ENCODE measurements around the gene THAP12. TPM values are rescaled to one million over a fixed set of nuclear protein-coding genes. Genes with fewer than 3 reads are reported as not detected.
"Not testable (repeated sequence)": the region's sequence is repeated elsewhere in the genome, so short reads cannot be mapped to it uniquely, and the experiment has no call there.

The THAP12 gene
- total and polyA plus RNA-seq, 2 donors (not counting 3 experiments of a cell fraction or from before 2014, with no cell fraction given), result 12.2 to 36.7 TPM

DNA sequence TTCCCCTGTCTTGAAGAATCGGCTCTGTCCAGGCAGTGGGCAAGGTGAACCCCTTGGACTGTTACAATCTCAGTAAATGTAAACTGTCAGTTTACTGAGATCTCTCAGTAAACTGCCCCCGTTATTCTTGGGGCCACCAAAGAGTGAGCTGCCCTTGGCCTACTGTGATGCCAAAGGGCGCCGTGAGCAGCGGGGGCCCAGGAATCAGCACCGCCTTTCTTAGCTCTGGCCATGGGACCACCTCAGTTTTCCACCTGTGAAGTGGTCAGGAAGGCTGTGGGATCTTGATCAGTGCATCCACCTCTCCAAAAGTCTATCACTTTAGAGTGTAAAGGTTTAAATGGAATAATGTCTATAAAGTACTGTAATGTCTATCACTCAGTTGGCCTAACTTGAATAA is 57.1 kb downstream of the THAP12 start:
- intact Hi-C loops (cut with micrococcal nuclease), result no loop called here
- ChIA-PET CTCF (interaction anchor here (0.7 to 19.5 kb wide), 6 partner anchors 10 to 357 kb away, joined by 3 to 321 read pairs (median 6); partner anchors contain the start of gene WNT11), POLR2A (no interaction called here)
- Histone ChIP-seq H3K4me1 (ENCODE audit: control insufficient read depth, extremely low read depth, insufficient read depth, low read length) (no peaks in the 10 kb centered on the region), H4K20me1 (replicated peaks; ENCODE audit: control insufficient read depth, extremely low read depth, insufficient read depth, low read length) (no peaks in the 10 kb centered on the region), H3K27me3 (ENCODE audit: control insufficient read depth in 2 of 2, insufficient read depth in 2 of 2, low read length in 2 of 2) (peaks cover 20 to 29% of the 10 kb centered on the region in 2 experiments), H3K9me3 (replicated peaks; ENCODE audit: control insufficient read depth, insufficient read depth, low read length) (no peaks in the 10 kb centered on the region), H3K4me2 (ENCODE audit: insufficient read depth, low read length) (no peak overlapping the region), H2AFZ (ENCODE audit: low read depth, low read length) (no peak overlapping the region), H3K36me3 (ENCODE audit: control insufficient read depth in 2 of 2, extremely low read depth in 1 of 2, insufficient read depth in 2 of 2, low read length in 2 of 2) (no peaks in the 10 kb centered on the region), H3K79me2 (ENCODE audit: control insufficient read depth, insufficient read depth, low read length) (no peaks in the 10 kb centered on the region), H3K9me1 (replicated peaks; ENCODE audit: control insufficient read depth, extremely low read depth, insufficient read depth, low read length) (no peaks in the 10 kb centered on the region), H3K9ac (replicated peaks; ENCODE audit: extremely low read depth, insufficient read depth, low read length) (no peak overlapping the region), H3K27ac (ENCODE audit: insufficient read depth, low read depth, low read length) (no peak overlapping the region), H3K4me3 (replicated peaks in 1 of 3; ENCODE audit: insufficient read depth in 1 of 3, low read depth in 1 of 3, low read length in 3 of 3) (no peak overlapping the region)
- dilution Hi-C loops (cut with MboI; ENCODE audit: extremely low pct_ligation_motif_present, low sequenced_read_pairs), result no loop called here
- no peak for FAIRE-seq
- no peak for DNase-seq (ENCODE audit: low read depth, low spot score)
- no peak for TF ChIP-seq POLR2A (IDR thresholded peaks at IDR 0.05; ENCODE audit: low read depth, low read length)
- BruUV-seq (replicated peaks), result no TSS peak

DNA sequence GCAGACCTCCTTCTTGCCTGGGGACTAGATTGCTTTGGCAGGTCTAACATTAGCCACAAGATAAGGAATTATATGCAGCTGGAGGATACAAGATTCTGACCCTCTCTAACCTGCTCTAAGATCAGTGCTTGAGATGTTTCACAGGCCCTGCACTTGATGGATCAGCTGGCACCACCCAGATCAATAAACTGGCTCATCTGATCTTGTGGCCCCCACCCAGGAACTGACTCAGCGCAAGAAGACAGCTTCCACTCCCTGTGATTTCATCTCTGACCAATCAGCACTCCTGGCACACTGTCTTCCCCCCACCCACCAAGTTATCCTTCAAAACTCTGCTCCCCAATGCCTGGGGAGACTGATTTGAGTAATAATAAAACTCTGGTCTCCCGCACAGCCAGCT is 57.6 kb downstream of the THAP12 start:
- H3K79me2 ChIP-seq (ENCODE audit: control insufficient read depth, insufficient read depth, low read length); dilution Hi-C loops (cut with MboI; ENCODE audit: extremely low pct_ligation_motif_present, low sequenced_read_pairs); intact Hi-C loops (cut with micrococcal nuclease); H3K27ac ChIP-seq (ENCODE audit: insufficient read depth, low read depth, low read length); POLR2A ChIA-PET; H3K9ac ChIP-seq (replicated peaks; ENCODE audit: extremely low read depth, insufficient read depth, low read length); H3K4me2 ChIP-seq (ENCODE audit: insufficient read depth, low read length); H3K9me1 ChIP-seq (replicated peaks; ENCODE audit: control insufficient read depth, extremely low read depth, insufficient read depth, low read length); BruUV-seq (replicated peaks); H2AFZ ChIP-seq (ENCODE audit: low read depth, low read length); H3K4me1 ChIP-seq (ENCODE audit: control insufficient read depth, extremely low read depth, insufficient read depth, low read length); H3K4me3 ChIP-seq (replicated peaks in 1 of 3; ENCODE audit: insufficient read depth in 1 of 3, low read depth in 1 of 3, low read length in 3 of 3); H3K9me3 ChIP-seq (replicated peaks; ENCODE audit: control insufficient read depth, insufficient read depth, low read length); H3K36me3 ChIP-seq (ENCODE audit: control insufficient read depth in 2 of 2, extremely low read depth in 1 of 2, insufficient read depth in 2 of 2, low read length in 2 of 2); FAIRE-seq; DNase-seq (ENCODE audit: low read depth, low spot score); H4K20me1 ChIP-seq (replicated peaks; ENCODE audit: control insufficient read depth, extremely low read depth, insufficient read depth, low read length): not testable (repeated sequence)
- CTCF ChIA-PET, result interaction anchor here (0.6 to 19.5 kb wide), 6 partner anchors 9 to 357 kb away, joined by 3 to 321 read pairs (median 6); partner anchors contain the start of gene WNT11
- peaks cover 20 to 29% of the 10 kb centered on the region in 2 experiments for H3K27me3 ChIP-seq (ENCODE audit: control insufficient read depth in 2 of 2, insufficient read depth in 2 of 2, low read length in 2 of 2)

All from endothelial cell of umbilical vein (primary cell).